AG09309 (cell line): ENCODE results near the gene GRID2.

Experiments
- DNase-seq: peaks from one replicate; pipeline ENCODE4 v3.0.0-alpha.2; 2010; ENCODE audit warnings: low read depth
- H3K4me3 ChIP-seq: 2 replicates; pipeline ENCODE4 v1.5.1; 2011; ENCODE audit warnings: mild to moderate bottlenecking, low read depth, low read length, moderate library complexity; ENCODE audit not compliant: control insufficient read depth
- CTCF ChIP-seq: IDR thresholded peaks from 2 replicates; pipeline ENCODE4 v1.5.1; 2011; ENCODE audit warnings: mild to moderate bottlenecking, low read depth, low read length, inconsistent platforms; ENCODE audit not compliant: insufficient read depth, control insufficient read depth; ENCODE audit errors: missing control alignments

Gene GRID2

GRCh38 chr4:92535599-92535998 lies 231.8 kb downstream of the GRID2 start:
- TF ChIP-seq CTCF = no peak
- no peak for DNase-seq

GRCh38 chr4:92551616-92552015 lies 247.8 kb downstream of the GRID2 start:
- no peak overlapping the region for H3K4me3 ChIP-seq
- no peak for TF ChIP-seq CTCF
- DNase-seq = no peak

More at GRCh38 chr4:92535599-92535998, 231.8 kb downstream of the GRID2 start:
- no peak overlapping the region for H3K4me3 ChIP-seq

GRCh38 chr4:92566269-92566668 lies 262.5 kb downstream of the GRID2 start:
- H3K4me3 ChIP-seq = no peak overlapping the region
- no peak for DNase-seq
- TF ChIP-seq CTCF = no peak

- no peak for DNase-seq
- no peak overlapping the region for H3K4me3 ChIP-seq
- TF ChIP-seq CTCF = no peak
Observed at GRCh38 chr4:92580816-92581215, 277.1 kb downstream of the GRID2 start.

- H3K4me3 ChIP-seq = no peak overlapping the region
- TF ChIP-seq CTCF = no peak
- DNase-seq = no peak
Observed at GRCh38 chr4:92599044-92599443, 295.3 kb downstream of the GRID2 start.

- no peak overlapping the region for H3K4me3 ChIP-seq
- DNase-seq = no peak
- TF ChIP-seq CTCF = no peak
Observed at GRCh38 chr4:92600638-92601037, 296.9 kb downstream of the GRID2 start.

GRCh38 chr4:92606227-92606626 lies 302.5 kb downstream of the GRID2 start:
- no peak for TF ChIP-seq CTCF
- no peak for DNase-seq
- no peak overlapping the region for H3K4me3 ChIP-seq
